RPMI8226 (cell line): Measurements from ENCODE around the gene ATP2B2.
"Not testable (repeated sequence)": the region's sequence is repeated elsewhere in the genome, so short reads cannot be mapped to it uniquely, and the experiment has no call there.

Experiments used
- DNase-seq: peaks from one replicate; pipeline ENCODE4 v3.0.0-alpha.2; 2015

Gene ATP2B2

GRCh38 chr3:10317311-10317960 lies 187.9 kb downstream of the ATP2B2 start:
- no peak for DNase-seq

DNA sequence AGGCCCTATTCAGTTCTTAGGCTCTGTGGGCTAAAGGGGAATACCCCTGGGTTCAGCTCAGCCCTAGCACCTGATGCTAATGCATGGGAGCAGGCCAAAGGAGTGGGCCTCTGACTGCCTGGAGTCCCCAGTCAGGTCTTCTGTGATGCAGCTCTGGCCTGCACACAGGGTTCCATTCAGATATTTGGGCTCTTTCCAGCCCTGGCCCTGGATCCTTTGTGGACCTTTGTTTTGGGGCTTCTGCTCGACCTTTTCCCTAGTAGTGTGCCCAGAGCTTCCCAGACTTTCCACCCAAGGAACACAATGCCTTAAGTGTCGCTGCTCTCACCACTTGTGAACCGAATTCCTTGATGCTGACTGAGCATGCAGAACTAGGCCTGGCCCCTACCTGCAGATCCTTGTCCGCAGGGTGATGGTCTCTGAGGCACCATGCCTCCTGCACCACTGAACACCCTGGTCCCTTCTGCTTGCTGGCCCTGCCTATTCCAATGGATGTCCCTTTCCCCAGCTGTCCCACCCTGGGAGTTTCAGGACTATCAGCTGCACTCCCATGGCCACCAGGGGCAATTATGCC lies 189.5 kb downstream of the ATP2B2 start:
- DNase-seq, result no peak

DNA sequence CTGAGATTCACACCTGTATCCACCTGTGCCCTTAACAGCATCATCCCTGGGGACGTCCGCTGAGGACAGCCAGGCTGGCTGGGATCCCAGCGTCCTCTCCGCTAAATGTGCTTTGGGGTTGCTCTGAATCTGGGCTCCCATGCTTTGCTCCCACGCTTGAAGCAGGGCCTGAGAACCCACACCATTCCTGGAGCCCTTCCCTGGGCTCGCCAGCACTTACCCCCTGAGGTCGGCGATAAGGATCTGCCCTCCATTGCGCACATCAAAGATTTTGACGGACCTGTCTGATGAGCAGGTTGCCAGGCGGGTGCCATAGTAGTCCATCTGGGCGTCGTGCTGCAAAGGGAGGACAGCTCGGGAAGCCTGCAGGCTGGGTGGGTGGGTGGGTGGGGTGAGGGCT lies 190.3 kb downstream of the ATP2B2 start:
- DNase-seq, result no peak

DNA sequence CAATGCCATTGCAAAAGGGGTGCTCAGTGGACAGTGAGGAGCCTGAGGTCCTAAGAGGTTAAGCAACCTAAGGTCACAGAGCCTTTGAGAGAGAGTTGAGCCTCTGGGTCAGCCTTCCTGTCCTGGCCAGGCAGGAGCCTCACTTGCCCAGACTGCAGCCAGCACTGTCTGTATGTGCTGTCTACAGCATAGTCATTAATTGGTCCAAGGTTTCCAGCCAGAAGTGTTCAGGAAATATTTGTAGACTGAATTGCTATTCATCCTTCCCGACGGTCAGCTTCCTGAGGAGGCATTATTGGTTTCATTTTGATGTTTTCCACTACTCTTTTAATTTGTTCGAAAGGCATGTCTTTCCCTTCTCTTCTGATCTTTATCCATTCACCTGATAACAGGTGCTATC lies 192.5 kb downstream of the ATP2B2 start:
- no peak for DNase-seq

GRCh38 chr3:10312391-10312790 lies 193.0 kb downstream of the ATP2B2 start:
- DNase-seq, result no peak

DNA sequence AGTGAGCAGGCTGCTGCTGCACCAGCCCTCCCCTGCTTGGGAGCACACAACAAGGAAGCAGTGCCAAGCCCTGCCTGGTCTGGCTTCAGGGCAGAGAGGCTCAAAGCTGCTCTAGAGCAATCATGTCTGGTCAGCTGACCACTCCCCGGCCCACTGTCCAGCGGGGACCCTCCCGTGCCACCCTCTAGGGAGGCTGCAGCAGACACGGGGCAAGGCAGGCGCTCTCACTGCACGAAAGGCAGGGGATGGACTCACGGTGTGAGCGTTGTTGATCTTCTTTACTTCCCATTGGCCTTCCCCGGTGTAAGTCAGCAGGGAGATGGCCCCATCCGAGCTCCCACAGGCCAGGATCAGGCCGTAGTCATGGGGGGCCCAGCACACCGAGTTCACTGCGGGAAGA lies 193.7 kb downstream of the ATP2B2 start:
- no peak for DNase-seq

DNA sequence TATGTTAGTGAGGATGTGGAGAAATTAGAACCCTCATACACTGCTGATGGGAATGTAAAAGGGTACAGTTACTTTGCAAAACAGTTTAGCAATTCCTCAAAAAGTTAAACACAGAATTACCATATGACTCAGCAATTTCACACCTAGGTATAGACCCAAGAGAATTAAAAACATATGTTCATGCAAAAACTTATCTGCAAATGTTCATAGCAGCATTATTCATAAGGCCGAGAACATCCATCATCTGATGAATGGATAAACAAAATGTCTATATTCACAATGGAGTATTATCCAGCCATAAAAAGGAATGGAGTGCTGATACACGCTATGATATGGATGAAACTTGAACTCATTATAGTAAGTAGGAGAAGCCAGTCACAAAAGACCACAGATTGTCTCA lies 194.8 kb downstream of the ATP2B2 start:
- DNase-seq, result no peak

- no peak for DNase-seq
Observed at GRCh38 chr3:10309736-10310135, 195.7 kb downstream of the ATP2B2 start.

DNA sequence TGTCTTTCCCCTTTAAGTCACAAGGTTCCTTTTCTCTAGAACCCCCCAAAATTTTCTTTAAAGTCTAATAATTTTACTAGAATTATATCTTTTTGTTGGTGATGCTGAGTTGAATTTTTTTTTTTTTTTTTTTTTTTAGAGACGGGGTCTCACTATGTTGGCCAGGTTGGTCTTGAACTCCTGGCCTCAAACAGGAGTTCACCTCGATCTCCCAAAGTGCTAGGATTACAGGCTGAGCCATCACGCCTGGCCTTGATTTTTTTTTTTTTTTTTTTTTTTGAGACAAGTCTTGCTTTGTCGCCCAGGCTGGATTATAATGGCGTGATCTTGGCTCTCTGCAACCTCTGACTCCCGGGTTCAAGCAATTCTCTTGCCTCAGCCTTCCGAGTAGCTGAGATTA lies 196.7 kb downstream of the ATP2B2 start:
- no peak for DNase-seq

DNA sequence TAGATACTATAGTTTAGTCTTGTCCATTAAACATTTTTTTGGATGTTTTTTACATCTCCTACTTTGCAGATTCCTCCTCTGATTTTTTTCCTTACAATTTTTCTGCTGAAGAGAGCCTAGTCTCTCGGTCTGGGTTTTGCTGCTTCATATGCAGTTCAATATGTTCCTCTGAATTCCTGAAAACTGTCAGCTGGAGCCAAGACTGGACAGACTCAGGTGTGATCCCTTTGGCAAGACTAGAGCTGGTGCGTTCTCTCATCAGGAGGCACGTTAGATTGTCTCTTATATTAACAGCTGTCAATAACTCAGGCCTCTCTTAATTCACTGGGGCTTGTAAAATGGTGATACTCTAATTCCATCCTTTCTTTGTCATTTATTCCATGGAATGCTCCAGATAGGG lies 199.2 kb downstream of the ATP2B2 start:
- DNase-seq, result no peak

- DNase-seq, result no peak
Observed at GRCh38 chr3:10305331-10305902, 200.0 kb downstream of the ATP2B2 start.

DNA sequence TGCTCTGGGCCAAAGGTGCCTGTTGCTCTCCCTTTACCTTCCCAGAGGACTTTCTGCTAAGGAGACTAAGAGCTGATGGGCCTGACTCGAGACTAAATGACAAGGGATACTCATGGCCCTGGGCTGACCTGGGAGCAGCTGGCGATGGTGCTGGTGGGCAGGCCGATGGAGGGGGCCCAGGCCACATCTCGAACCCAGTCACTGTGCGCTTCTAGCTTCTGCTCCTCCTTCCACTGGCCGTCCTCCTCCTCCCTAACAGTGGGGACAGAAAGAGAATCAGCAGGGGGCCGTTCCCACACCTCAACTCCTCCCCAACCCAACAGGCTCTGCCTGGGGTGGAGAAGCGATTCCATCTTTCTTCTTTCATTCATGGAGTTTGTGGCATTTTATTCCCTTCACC lies 200.5 kb downstream of the ATP2B2 start:
- no peak for DNase-seq

- no peak for DNase-seq
Observed at GRCh38 chr3:10303785-10304184, 201.6 kb downstream of the ATP2B2 start.

- no peak for DNase-seq
Observed at GRCh38 chr3:10303105-10303504, 202.3 kb downstream of the ATP2B2 start.

- no peak for DNase-seq
Observed at GRCh38 chr3:10300087-10300486, 205.3 kb downstream of the ATP2B2 start.

- no peak for DNase-seq
Observed at GRCh38 chr3:10299679-10300078, 205.7 kb downstream of the ATP2B2 start.

- no peak for DNase-seq
Observed at GRCh38 chr3:10299175-10299574, 206.2 kb downstream of the ATP2B2 start.

- not testable (repeated sequence) for DNase-seq
Observed at GRCh38 chr3:10298064-10298463, 207.3 kb downstream of the ATP2B2 start.

DNA sequence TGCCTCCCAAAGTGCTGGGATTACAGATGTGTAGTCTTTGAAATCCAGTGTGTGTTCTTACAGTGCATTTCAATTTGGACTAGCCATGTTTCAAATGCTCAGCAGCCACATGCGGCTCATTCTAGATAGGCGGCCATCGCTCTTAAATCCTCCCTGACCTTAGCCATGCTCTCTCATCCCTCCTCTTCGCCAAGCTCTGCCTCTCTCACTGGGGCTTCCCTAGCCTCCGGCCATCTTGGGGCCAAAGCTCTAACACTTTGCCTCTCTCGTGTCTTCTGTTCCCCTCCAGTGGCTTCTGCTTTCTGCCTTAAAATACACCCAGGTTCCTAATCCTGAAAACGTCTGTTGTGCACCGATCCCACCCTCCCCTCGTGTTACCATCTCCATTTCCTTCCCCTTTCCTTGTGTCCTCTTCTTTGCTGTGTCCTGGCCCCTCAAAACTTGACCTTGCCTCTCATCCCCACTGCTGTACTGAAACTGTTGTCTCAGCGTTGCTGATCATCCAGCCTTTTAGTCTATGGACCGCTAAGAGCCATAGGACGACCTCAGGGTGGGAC lies 211.3 kb downstream of the ATP2B2 start:
- DNase-seq, result no peak

- no peak for DNase-seq
Observed at GRCh38 chr3:10292505-10293419, 212.6 kb downstream of the ATP2B2 start, which contains the start of gene GHRL. TSS of gene GHRL (minus strand) at chr3:10292947. CDS start at chr3:10290180, 2,767 bp downstream.

GRCh38 chr3:10291641-10292040 lies 213.7 kb downstream of the ATP2B2 start:
- no peak for DNase-seq

- no peak for DNase-seq
Observed at GRCh38 chr3:10290481-10291176, 214.8 kb downstream of the ATP2B2 start.
